IPS-20b (cell line): ENCODE data around the gene TLE1.
"Not testable (repeated sequence)": the region's sequence is repeated elsewhere in the genome, so short reads cannot be mapped to it uniquely, and the experiment has no call there.

ENCODE experiments used
- H3K27ac ChIP-seq: one replicate; pipeline ENCODE4 v1.5.1; 2013; ENCODE audit warnings: low read length
- H3K27me3 ChIP-seq: 2 replicates; pipeline ENCODE4 v1.6.1; 2013; ENCODE audit warnings: mild to moderate bottlenecking, low read length, inconsistent platforms; ENCODE audit not compliant: insufficient read depth
- H3K36me3 ChIP-seq: 2 replicates; pipeline ENCODE4 v1.6.1; 2013; ENCODE audit warnings: low read depth, mild to moderate bottlenecking, inconsistent platforms, low read length, moderate library complexity; ENCODE audit not compliant: insufficient read depth
- H3K4me1 ChIP-seq: 2 replicates; pipeline ENCODE4 v1.6.1; 2013; ENCODE audit warnings: mild to moderate bottlenecking, control low read depth, inconsistent platforms, low read length, moderate library complexity; ENCODE audit not compliant: insufficient read depth
- H3K4me3 ChIP-seq: 2 replicates; pipeline ENCODE4 v1.5.1; 2013; ENCODE audit warnings: mild to moderate bottlenecking, low read length, inconsistent platforms
- H3K9ac ChIP-seq: 2 replicates; pipeline ENCODE4 v1.6.1; 2013; ENCODE audit warnings: low read depth, mild to moderate bottlenecking, inconsistent platforms, low read length, moderate library complexity
- H3K9me3 ChIP-seq: 2 replicates; pipeline ENCODE4 v1.6.1; 2013; ENCODE audit warnings: mild to moderate bottlenecking, low read depth, low read length, inconsistent platforms; ENCODE audit not compliant: insufficient read depth

TLE1 gene

DNA sequence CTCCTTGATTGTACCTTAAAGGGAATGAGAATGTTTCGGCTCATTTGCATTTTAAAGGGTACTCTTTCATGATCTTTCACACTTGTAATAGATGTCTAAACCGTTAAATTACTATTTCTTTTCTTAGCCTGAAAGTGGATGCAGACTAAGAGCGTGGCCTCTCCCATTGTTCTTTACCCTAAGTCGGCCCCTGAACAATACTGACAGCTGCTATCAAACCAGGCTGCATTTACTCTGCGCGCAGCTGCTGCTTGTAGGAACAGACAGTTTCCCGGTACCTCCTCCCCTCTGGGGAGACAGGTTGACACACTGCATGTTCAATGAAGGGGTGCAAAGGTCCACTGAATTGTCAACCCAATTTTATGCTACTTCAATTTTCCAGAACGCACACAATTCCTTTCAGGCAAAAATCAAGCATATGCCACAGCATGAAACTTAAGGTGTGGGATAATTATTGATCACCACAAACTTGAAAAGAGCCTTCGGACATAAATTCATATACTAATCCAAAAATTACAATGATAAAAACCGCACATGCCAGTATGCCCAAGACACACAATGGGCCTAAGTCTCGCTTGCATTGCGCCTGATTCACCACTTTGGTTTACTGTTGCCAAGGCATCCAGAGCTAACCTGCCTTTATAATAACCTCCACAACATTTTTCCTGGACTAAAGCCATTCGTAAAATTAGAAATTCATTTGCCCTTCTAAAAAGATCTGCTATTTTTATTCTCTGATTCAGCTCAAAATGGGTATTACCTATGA, 39.7 kb downstream of the TLE1 start:
- Histone ChIP-seq H3K9me3 (no peaks in the 10 kb centered on the region), H3K4me1 (peaks cover 49% of the 10 kb centered on the region), H3K27me3 (no peaks in the 10 kb centered on the region), H3K4me3 (peak overlapping the region; percentile 18; the same call in 1 of the 2 replicates), H3K9ac (no peak overlapping the region), H3K27ac (no peak overlapping the region), H3K36me3 (peaks cover 46% of the 10 kb centered on the region)

GRCh38 chr9:81648891-81649290, 40.5 kb downstream of the TLE1 start:
- no peaks in the 10 kb centered on the region for H3K27me3 ChIP-seq
- H3K36me3 ChIP-seq = peaks cover 50% of the 10 kb centered on the region
- peaks cover 49% of the 10 kb centered on the region for H3K4me1 ChIP-seq
- no peak overlapping the region for H3K4me3 ChIP-seq
- H3K27ac ChIP-seq = no peak overlapping the region
- no peaks in the 10 kb centered on the region for H3K9me3 ChIP-seq
- no peak overlapping the region for H3K9ac ChIP-seq

- no peaks in the 10 kb centered on the region for H3K9me3 ChIP-seq
- peaks cover 48% of the 10 kb centered on the region for H3K4me1 ChIP-seq
- no peaks in the 10 kb centered on the region for H3K27me3 ChIP-seq
- H3K36me3 ChIP-seq = peaks cover 38% of the 10 kb centered on the region
- peak overlapping the region; percentile 51; the same call in 1 of the 2 replicates for H3K4me3 ChIP-seq
- H3K27ac ChIP-seq = no peak overlapping the region
- no peak overlapping the region for H3K9ac ChIP-seq
Measured at GRCh38 chr9:81646337-81646736, 43.0 kb downstream of the TLE1 start.

- H3K9me3 ChIP-seq, H3K9ac ChIP-seq, H3K4me3 ChIP-seq, H3K27ac ChIP-seq, H3K27me3 ChIP-seq: not testable (repeated sequence)
- H3K36me3 ChIP-seq = peaks cover 30% of the 10 kb centered on the region
- peaks cover 32% of the 10 kb centered on the region for H3K4me1 ChIP-seq
Measured at GRCh38 chr9:81644513-81644912, 44.8 kb downstream of the TLE1 start.

- Histone ChIP-seq H3K9me3 (no peaks in the 10 kb centered on the region), H3K4me3 (no peak overlapping the region), H3K27ac (no peak overlapping the region), H3K27me3 (no peaks in the 10 kb centered on the region), H3K36me3 (peaks cover 58% of the 10 kb centered on the region), H3K4me1 (peaks cover 6% of the 10 kb centered on the region; the same call in 1 of the 2 replicates), H3K9ac (no peak overlapping the region)
Measured at GRCh38 chr9:81637276-81637675, 52.1 kb downstream of the TLE1 start.

DNA sequence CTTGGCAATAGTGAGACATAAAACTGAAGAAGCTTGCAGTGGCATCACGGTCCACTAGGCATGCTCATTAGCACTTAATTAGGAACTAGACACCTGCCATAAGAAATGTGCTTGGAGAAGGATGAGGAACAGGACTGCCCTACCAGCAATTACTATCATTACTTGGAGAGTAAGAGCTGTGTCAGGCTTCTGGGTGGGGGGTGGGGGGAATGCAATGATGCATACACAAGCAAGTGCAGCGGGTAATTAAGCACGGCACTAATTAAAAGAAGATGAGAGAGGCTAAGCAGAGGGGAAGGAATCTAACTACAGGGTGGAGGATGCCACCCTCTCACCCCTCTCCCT, 53.1 kb downstream of the TLE1 start:
- Histone ChIP-seq H3K9me3 (no peaks in the 10 kb centered on the region), H3K4me1 (peaks cover 2% of the 10 kb centered on the region; the same call in 1 of the 2 replicates), H3K4me3 (no peak overlapping the region), H3K36me3 (peaks cover 65% of the 10 kb centered on the region), H3K27me3 (no peaks in the 10 kb centered on the region), H3K27ac (no peak overlapping the region), H3K9ac (no peak overlapping the region)

GRCh38 chr9:81635521-81636254, 53.7 kb downstream of the TLE1 start:
- Histone ChIP-seq H3K36me3 (peaks cover 68% of the 10 kb centered on the region), H3K9ac (no peak overlapping the region), H3K27ac (no peak overlapping the region), H3K27me3 (no peaks in the 10 kb centered on the region), H3K4me3 (no peak overlapping the region), H3K4me1 (no peaks in the 10 kb centered on the region; the same call in 1 of the 2 replicates), H3K9me3 (no peaks in the 10 kb centered on the region)

GRCh38 chr9:81634915-81635516, 54.3 kb downstream of the TLE1 start:
- Histone ChIP-seq H3K9ac (no peak overlapping the region), H3K9me3 (no peaks in the 10 kb centered on the region), H3K36me3 (peaks cover 71% of the 10 kb centered on the region), H3K4me3 (no peak overlapping the region), H3K27ac (no peak overlapping the region), H3K27me3 (no peaks in the 10 kb centered on the region), H3K4me1 (peaks cover under 1% of the 10 kb centered on the region; the same call in 1 of the 2 replicates)

GRCh38 chr9:81633952-81634854, 55.1 kb downstream of the TLE1 start:
- Histone ChIP-seq H3K4me1 (peaks cover 2% of the 10 kb centered on the region; the same call in 1 of the 2 replicates), H3K9ac (no peak overlapping the region), H3K27me3 (no peaks in the 10 kb centered on the region), H3K36me3 (peaks cover 74% of the 10 kb centered on the region), H3K9me3 (no peaks in the 10 kb centered on the region), H3K27ac (no peak overlapping the region), H3K4me3 (no peak overlapping the region)

DNA sequence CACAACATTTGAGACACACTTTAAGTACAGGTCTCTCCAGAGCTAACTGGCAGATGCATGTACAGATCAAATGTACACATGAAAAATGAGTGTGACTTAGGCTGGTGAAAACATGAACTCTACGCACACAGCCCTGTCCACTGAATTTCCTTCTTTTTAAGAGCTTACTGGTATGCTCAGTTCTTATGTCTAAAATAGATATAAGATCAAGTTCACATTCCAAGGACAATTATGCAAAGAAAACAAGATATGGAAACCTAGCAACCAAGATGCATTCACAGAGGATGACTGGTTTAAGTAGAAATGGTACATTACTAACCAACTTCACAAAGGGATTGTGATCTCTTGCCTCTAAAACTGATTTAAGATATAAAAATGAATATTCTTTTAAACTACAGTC, 56.7 kb downstream of the TLE1 start:
- peaks cover 3% of the 10 kb centered on the region; the same call in 1 of the 2 replicates for H3K4me1 ChIP-seq
- H3K27me3 ChIP-seq = no peaks in the 10 kb centered on the region
- peaks cover 75% of the 10 kb centered on the region for H3K36me3 ChIP-seq
- no peak overlapping the region for H3K9ac ChIP-seq
- H3K4me3 ChIP-seq = no peak overlapping the region
- no peak overlapping the region for H3K27ac ChIP-seq
- no peaks in the 10 kb centered on the region for H3K9me3 ChIP-seq

GRCh38 chr9:81631218-81631745, 58.1 kb downstream of the TLE1 start:
- H3K36me3 ChIP-seq = peaks cover 78% of the 10 kb centered on the region
- no peak overlapping the region for H3K27ac ChIP-seq
- H3K9me3 ChIP-seq = no peaks in the 10 kb centered on the region
- H3K4me1 ChIP-seq = peaks cover 7% of the 10 kb centered on the region; the same call in 1 of the 2 replicates
- no peak overlapping the region for H3K4me3 ChIP-seq
- no peaks in the 10 kb centered on the region for H3K27me3 ChIP-seq
- no peak overlapping the region for H3K9ac ChIP-seq
